MM.1S (cell line): ENCODE data around the gene C1orf74.

ENCODE experiments used
- DNase-seq: peaks from one replicate; pipeline ENCODE4 v3.0.0-alpha.2; 2015
- H2AFZ ChIP-seq: fragments of 300-600 bp; sonication (generic); 2 replicates; pipeline ENCODE4 v1.6.0; 2016; ENCODE audit warnings: antibody characterized with exemption, low read length
- H3F3A ChIP-seq: fragments of 300-600 bp; sonication (generic); 2 replicates; pipeline ENCODE4 v1.6.1; 2016; ENCODE audit warnings: mild to moderate bottlenecking, antibody characterized with exemption, low read length, moderate library complexity, mixed read lengths; ENCODE audit not compliant: insufficient read depth
- H3K27ac ChIP-seq: fragments of 300-600 bp; sonication (generic); 2 replicates; pipeline ENCODE4 v1.5.1; 2016; ENCODE audit warnings: mild to moderate bottlenecking, low read length
- H3K27me3 ChIP-seq: fragments of 300-600 bp; sonication (generic); replicated peaks from 2 replicates; pipeline ENCODE4 v1.6.0; 2016; ENCODE audit warnings: low read length; ENCODE audit not compliant: insufficient read depth
- H3K36me3 ChIP-seq: fragments of 300-600 bp; sonication (generic); replicated peaks from 2 replicates; pipeline ENCODE4 v1.6.1; 2016; ENCODE audit warnings: mild to moderate bottlenecking, low read length, mixed read lengths; ENCODE audit not compliant: insufficient read depth
- H3K4me1 ChIP-seq: fragments of 300-600 bp; sonication (generic); 2 replicates; pipeline ENCODE4 v1.6.1; 2016; ENCODE audit warnings: low read length, mixed read lengths
- H3K4me2 ChIP-seq: fragments of 300-600 bp; sonication (generic); 2 replicates; pipeline ENCODE4 v1.6.0; 2016; ENCODE audit warnings: low read depth, low read length
- H3K4me3 ChIP-seq: fragments of 300-600 bp; sonication (generic); 2 replicates; pipeline ENCODE4 v1.5.1; 2016; ENCODE audit warnings: low read length, mixed read lengths
- H3K79me2 ChIP-seq: fragments of 300-600 bp; sonication (generic); 2 replicates; pipeline ENCODE4 v1.6.1; 2016; ENCODE audit warnings: mixed run types, low read length, mixed read lengths
- H3K9ac ChIP-seq: fragments of 300-600 bp; sonication (generic); 2 replicates; pipeline ENCODE4 v1.6.1; 2016; ENCODE audit warnings: low read length, mixed read lengths
- H3K9me2 ChIP-seq: fragments of 300-600 bp; sonication (generic); replicated peaks from 2 replicates; pipeline ENCODE4 v1.6.1; 2016; ENCODE audit warnings: mild to moderate bottlenecking, low read length, mixed read lengths; ENCODE audit not compliant: insufficient read depth
- H3K9me3 ChIP-seq: fragments of 300-600 bp; sonication (generic); replicated peaks from 2 replicates; pipeline ENCODE4 v1.6.1; 2016; ENCODE audit warnings: mild to moderate bottlenecking, low read length, mixed read lengths; ENCODE audit not compliant: insufficient read depth
- H4K20me1 ChIP-seq: fragments of 300-600 bp; sonication (generic); 2 replicates; pipeline ENCODE4 v1.6.1; 2016; ENCODE audit warnings: mild to moderate bottlenecking, low read length, moderate library complexity, mixed read lengths; ENCODE audit not compliant: insufficient read depth
- EZH2 ChIP-seq: fragments of 300-600 bp; sonication (generic); optimal IDR thresholded peaks from 2 replicates; pipeline ENCODE3; 2017; ENCODE audit warnings: low read depth, mild to moderate bottlenecking, antibody characterized with exemption, low read length, mixed read lengths
- EZH2phosphoT487 ChIP-seq: fragments of 300-600 bp; sonication (generic); IDR thresholded peaks from 2 replicates; pipeline ENCODE4 v1.6.1; 2018; ENCODE audit warnings: antibody characterized with exemption, low read length
- TF ChIP-seq, protein P1 (sequence below): fragments of 300-600 bp; sonication (generic); IDR thresholded peaks from 2 replicates; pipeline ENCODE4 v1.5.1; 2016; ENCODE audit warnings: antibody characterized with exemption, low read length, mixed read lengths

C1orf74 gene

DNA sequence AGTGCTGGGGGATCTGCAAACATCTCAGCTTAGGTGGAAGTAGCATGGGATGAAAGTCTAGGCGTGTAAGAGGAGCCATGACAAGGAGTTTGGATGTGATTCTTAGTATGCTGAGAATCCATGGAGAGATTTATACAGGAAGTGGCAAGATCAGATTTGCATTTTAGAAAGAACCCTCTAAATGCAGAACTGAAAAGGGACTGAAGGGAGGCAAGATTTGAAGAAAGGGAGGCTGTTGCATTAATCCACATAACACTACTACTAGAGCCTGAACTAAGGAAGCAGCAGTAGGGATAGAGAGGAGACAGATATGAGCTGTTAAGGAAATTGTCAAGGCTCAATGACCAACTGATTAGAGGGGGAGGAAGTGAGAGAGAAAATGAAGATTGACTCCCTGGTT, 9.8 kb downstream of the C1orf74 start:
- no peaks in the 10 kb centered on the region for H3K9me2 ChIP-seq
- TF ChIP-seq EZH2phosphoT487: no peak
- TF ChIP-seq, protein P1, sequence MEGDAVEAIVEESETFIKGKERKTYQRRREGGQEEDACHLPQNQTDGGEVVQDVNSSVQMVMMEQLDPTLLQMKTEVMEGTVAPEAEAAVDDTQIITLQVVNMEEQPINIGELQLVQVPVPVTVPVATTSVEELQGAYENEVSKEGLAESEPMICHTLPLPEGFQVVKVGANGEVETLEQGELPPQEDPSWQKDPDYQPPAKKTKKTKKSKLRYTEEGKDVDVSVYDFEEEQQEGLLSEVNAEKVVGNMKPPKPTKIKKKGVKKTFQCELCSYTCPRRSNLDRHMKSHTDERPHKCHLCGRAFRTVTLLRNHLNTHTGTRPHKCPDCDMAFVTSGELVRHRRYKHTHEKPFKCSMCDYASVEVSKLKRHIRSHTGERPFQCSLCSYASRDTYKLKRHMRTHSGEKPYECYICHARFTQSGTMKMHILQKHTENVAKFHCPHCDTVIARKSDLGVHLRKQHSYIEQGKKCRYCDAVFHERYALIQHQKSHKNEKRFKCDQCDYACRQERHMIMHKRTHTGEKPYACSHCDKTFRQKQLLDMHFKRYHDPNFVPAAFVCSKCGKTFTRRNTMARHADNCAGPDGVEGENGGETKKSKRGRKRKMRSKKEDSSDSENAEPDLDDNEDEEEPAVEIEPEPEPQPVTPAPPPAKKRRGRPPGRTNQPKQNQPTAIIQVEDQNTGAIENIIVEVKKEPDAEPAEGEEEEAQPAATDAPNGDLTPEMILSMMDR: no peak
- no peak for TF ChIP-seq EZH2
- H3K4me3 ChIP-seq: no peak overlapping the region
- no peak overlapping the region for H2AFZ ChIP-seq
- H3K4me2 ChIP-seq: peak overlapping the region; percentile 23; the same call in 1 of the 2 replicates
- no peaks in the 10 kb centered on the region for H3K27me3 ChIP-seq
- peak overlapping the region; percentile 19; the same call in 1 of the 2 replicates for H3K27ac ChIP-seq
- no peak for DNase-seq
- H3K4me1 ChIP-seq: peaks cover 29% of the 10 kb centered on the region
- no peak overlapping the region for H3K9ac ChIP-seq
- H3K9me3 ChIP-seq: no peaks in the 10 kb centered on the region
- peaks cover 6% of the 10 kb centered on the region; the same call in 1 of the 2 replicates for H3F3A ChIP-seq
- peaks cover 19% of the 10 kb centered on the region; the same call in 1 of the 2 replicates for H3K36me3 ChIP-seq
- H3K79me2 ChIP-seq: peaks cover 20% of the 10 kb centered on the region
- H4K20me1 ChIP-seq: no peaks in the 10 kb centered on the region

- no peak for DNase-seq
- H3K27me3 ChIP-seq: no peaks in the 10 kb centered on the region
- H3K9me2 ChIP-seq: no peaks in the 10 kb centered on the region
- no peak overlapping the region for H3K4me2 ChIP-seq
- peaks cover 12% of the 10 kb centered on the region; the same call in 1 of the 2 replicates for H3K36me3 ChIP-seq
- H3K4me1 ChIP-seq: peaks cover 40% of the 10 kb centered on the region
- peaks cover 20% of the 10 kb centered on the region for H3K79me2 ChIP-seq
- H4K20me1 ChIP-seq: no peaks in the 10 kb centered on the region
- no peak for TF ChIP-seq EZH2
- TF ChIP-seq, protein P1: no peak
- no peak for TF ChIP-seq EZH2phosphoT487
- peaks cover 31% of the 10 kb centered on the region for H3F3A ChIP-seq
- H3K27ac ChIP-seq: no peak overlapping the region
- no peak overlapping the region for H2AFZ ChIP-seq
- no peaks in the 10 kb centered on the region for H3K9me3 ChIP-seq
- no peak overlapping the region for H3K4me3 ChIP-seq
- H3K9ac ChIP-seq: no peak overlapping the region
These were observed 12.2 kb downstream of the C1orf74 start for GRCh38 chr1:209772126-209772525.

- Histone ChIP-seq H3K9me3 (no peaks in the 10 kb centered on the region), H3K36me3 (peaks cover 9% of the 10 kb centered on the region; the same call in 1 of the 2 replicates), H3K9me2 (no peaks in the 10 kb centered on the region), H3K4me3 (no peak overlapping the region), H4K20me1 (no peaks in the 10 kb centered on the region), H3K4me2 (peak overlapping the region; percentile 75), H3K27ac (no peak overlapping the region), H2AFZ (no peak overlapping the region), H3F3A (peaks cover 38% of the 10 kb centered on the region), H3K9ac (no peak overlapping the region), H3K79me2 (peaks cover 20% of the 10 kb centered on the region), H3K4me1 (peaks cover 53% of the 10 kb centered on the region), H3K27me3 (no peaks in the 10 kb centered on the region)
- no peak for TF ChIP-seq EZH2phosphoT487
- TF ChIP-seq EZH2: no peak
- TF ChIP-seq, protein P1: no peak
- no peak for DNase-seq
These were observed 13.5 kb downstream of the C1orf74 start for GRCh38 chr1:209770636-209771415.
